A673 (cell line): ENCODE results near the gene N4BP2L1.

Experiments
- CTCF ChIP-seq: fragments of 300-800, 200-600 bp; sonication (generic); conservative IDR thresholded peaks from 2 replicates; pipeline ENCODE4 v1.5.1; 2017; ENCODE audit warnings: low read depth, mild to moderate bottlenecking, antibody characterized with exemption, low read length, moderate library complexity, mixed read lengths
- EZH2 ChIP-seq: fragments of 200-600 bp; sonication (generic); IDR thresholded peaks from 2 replicates; pipeline ENCODE4 v1.6.1; 2017; ENCODE audit warnings: borderline replicate concordance, low read depth, mild to moderate bottlenecking, mixed read lengths, antibody characterized with exemption, low read length; ENCODE audit not compliant: poor library complexity, severe bottlenecking

DNA sequence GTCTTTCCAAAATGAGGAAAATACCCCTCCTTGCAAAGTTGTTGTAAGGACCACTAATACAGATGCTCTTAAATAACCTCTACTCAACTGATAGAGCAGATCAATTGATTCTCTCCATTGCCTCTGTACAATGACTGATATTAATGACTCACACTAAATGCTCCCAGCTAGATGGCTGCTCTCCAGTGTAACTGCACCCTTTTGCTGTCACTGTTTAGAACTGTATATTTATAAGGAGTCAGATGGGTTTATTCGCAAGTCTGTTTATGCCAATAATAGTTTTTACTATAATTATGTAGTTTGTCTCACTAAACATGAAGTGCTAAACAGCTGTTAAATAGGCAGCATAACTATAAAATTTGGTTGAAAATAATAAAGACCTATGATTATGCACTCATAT is 21.0 kb upstream of the N4BP2L1 start:
- no peak for TF ChIP-seq CTCF
- no peak for TF ChIP-seq EZH2
